OCI-LY3 (cell line): ENCODE results near the gene TNNI3K.

Experiments
- H2AFZ ChIP-seq: fragments of 200-600, 300-600 bp; shearing (Covaris generic); 2 replicates; pipeline ENCODE4 v1.6.0; 2014; ENCODE audit warnings: antibody characterized with exemption, low read depth, low read length
- H3K27ac ChIP-seq: fragments of 200-600, 300-600 bp; sonication (generic); 2 replicates; pipeline ENCODE4 v1.5.1; 2014; ENCODE audit warnings: mild to moderate bottlenecking, low read length, moderate library complexity, mixed read lengths
- H3K27me3 ChIP-seq: fragments of 200-600, 300-600 bp; sonication (generic); 2 replicates; pipeline ENCODE4 v1.6.1; 2014; ENCODE audit warnings: low read depth, low read length, mixed read lengths
- H3K36me3 ChIP-seq: fragments of 200-600, 300-600 bp; sonication (generic); replicated peaks from 2 replicates; pipeline ENCODE3; 2014; ENCODE audit warnings: low read depth, low read length, mixed read lengths
- H3K4me1 ChIP-seq: fragments of 300-600, 200-600 bp; sonication (generic); 2 replicates; pipeline ENCODE4 v1.6.1; 2014; ENCODE audit warnings: low read length, mixed read lengths
- H3K4me2 ChIP-seq: fragments of 200-600, 300-600 bp; sonication (generic); 2 replicates; pipeline ENCODE4 v1.6.1; 2014; ENCODE audit warnings: low read length, mixed read lengths
- H3K4me3 ChIP-seq: fragments of 300-600, 200-600 bp; sonication (generic); 2 replicates; pipeline ENCODE4 v1.5.1; 2014; ENCODE audit warnings: antibody characterized with exemption, mild to moderate bottlenecking, low read length, moderate library complexity
- H3K79me2 ChIP-seq: fragments of 300-600, 200-600 bp; shearing (Covaris generic); 2 replicates; pipeline ENCODE4 v1.6.1; 2014; ENCODE audit warnings: mild to moderate bottlenecking, low read length, mixed read lengths
- H3K9ac ChIP-seq: fragments of 300-600, 200-600 bp; shearing (Covaris generic); 2 replicates; pipeline ENCODE4 v1.6.0; 2014; ENCODE audit warnings: mild to moderate bottlenecking, low read length, moderate library complexity
- H3K9me3 ChIP-seq: fragments of 200-600, 300-600 bp; shearing (Covaris generic); 2 replicates; pipeline ENCODE4 v1.6.1; 2014; ENCODE audit warnings: low read length, mixed read lengths; ENCODE audit not compliant: insufficient read depth
- H4K20me1 ChIP-seq: fragments of 200-600, 300-600 bp; sonication (generic); 2 replicates; pipeline ENCODE4 v1.6.1; 2016; ENCODE audit warnings: low read length, mixed read lengths; ENCODE audit not compliant: insufficient read depth
- EZH2phosphoT487 ChIP-seq: fragments of 200-600 bp; shearing (Covaris generic); IDR thresholded peaks from 2 replicates; pipeline ENCODE4 v1.6.1; 2018; ENCODE audit warnings: antibody characterized with exemption, mixed run types, low read depth
- TF ChIP-seq, protein P1 (sequence below): fragments of 200-600, 300-600 bp; sonication (generic); IDR thresholded peaks from 2 replicates; pipeline ENCODE4 v1.5.1; 2014; ENCODE audit warnings: antibody characterized with exemption, low read length, low read depth

Gene TNNI3K

DNA sequence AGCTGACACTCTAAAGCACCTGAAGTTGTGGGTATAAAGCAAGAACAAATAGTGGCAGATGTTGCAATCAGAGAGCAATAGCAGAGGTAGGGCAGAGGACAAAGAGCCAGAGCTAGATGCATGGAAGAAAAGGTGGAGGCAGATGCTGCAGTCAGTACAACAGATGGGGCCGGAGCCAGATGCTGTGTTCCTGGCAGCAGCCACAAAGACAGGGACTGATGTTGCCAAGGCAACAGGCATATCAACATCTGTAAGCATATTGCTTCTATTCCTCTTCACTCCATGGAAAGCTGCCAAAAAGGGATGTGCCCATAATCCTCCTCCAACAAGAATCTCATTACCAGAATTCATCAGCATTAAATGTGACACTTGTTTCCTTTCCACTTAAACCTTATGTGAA lies 108.0 kb downstream of the TNNI3K start:
- TF ChIP-seq, protein P1, sequence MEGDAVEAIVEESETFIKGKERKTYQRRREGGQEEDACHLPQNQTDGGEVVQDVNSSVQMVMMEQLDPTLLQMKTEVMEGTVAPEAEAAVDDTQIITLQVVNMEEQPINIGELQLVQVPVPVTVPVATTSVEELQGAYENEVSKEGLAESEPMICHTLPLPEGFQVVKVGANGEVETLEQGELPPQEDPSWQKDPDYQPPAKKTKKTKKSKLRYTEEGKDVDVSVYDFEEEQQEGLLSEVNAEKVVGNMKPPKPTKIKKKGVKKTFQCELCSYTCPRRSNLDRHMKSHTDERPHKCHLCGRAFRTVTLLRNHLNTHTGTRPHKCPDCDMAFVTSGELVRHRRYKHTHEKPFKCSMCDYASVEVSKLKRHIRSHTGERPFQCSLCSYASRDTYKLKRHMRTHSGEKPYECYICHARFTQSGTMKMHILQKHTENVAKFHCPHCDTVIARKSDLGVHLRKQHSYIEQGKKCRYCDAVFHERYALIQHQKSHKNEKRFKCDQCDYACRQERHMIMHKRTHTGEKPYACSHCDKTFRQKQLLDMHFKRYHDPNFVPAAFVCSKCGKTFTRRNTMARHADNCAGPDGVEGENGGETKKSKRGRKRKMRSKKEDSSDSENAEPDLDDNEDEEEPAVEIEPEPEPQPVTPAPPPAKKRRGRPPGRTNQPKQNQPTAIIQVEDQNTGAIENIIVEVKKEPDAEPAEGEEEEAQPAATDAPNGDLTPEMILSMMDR, result no peak
- TF ChIP-seq EZH2phosphoT487, result no peak
- no peaks in the 10 kb centered on the region for H3K9me3 ChIP-seq
- no peak overlapping the region for H3K9ac ChIP-seq
- H2AFZ ChIP-seq, result no peak overlapping the region
- no peaks in the 10 kb centered on the region for H3K79me2 ChIP-seq
- H3K36me3 ChIP-seq, result no peaks in the 10 kb centered on the region
- H4K20me1 ChIP-seq, result no peaks in the 10 kb centered on the region
- H3K4me2 ChIP-seq, result no peak overlapping the region
- no peak overlapping the region for H3K27ac ChIP-seq
- no peaks in the 10 kb centered on the region for H3K4me1 ChIP-seq
- H3K4me3 ChIP-seq, result no peak overlapping the region
- no peaks in the 10 kb centered on the region for H3K27me3 ChIP-seq

DNA sequence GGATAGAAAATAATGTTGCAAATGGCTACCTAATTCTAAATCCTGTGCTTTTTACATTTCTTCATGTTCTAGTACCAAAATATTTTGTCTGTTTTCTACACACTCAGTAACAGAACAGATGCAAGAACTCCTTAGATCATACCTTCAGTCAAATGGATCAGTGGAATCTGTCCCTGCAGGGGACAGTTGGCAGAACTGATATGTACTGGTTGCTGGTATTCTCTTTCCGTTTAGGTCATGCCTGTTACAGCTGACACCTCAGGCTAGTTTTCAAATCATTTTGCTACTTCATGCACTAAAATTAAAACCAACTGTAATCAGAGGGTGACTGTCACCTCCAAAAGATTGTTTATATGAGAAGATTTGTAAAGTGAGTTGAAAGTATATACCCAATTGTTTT lies 109.2 kb downstream of the TNNI3K start:
- no peak for TF ChIP-seq EZH2phosphoT487
- TF ChIP-seq, protein P1, result no peak
- Histone ChIP-seq H3K9ac (no peak overlapping the region), H3K27me3 (no peaks in the 10 kb centered on the region), H3K9me3 (no peaks in the 10 kb centered on the region), H3K4me3 (no peak overlapping the region), H3K4me1 (no peaks in the 10 kb centered on the region), H2AFZ (no peak overlapping the region), H3K4me2 (no peak overlapping the region), H4K20me1 (no peaks in the 10 kb centered on the region), H3K79me2 (no peaks in the 10 kb centered on the region), H3K36me3 (no peaks in the 10 kb centered on the region), H3K27ac (no peak overlapping the region)

DNA sequence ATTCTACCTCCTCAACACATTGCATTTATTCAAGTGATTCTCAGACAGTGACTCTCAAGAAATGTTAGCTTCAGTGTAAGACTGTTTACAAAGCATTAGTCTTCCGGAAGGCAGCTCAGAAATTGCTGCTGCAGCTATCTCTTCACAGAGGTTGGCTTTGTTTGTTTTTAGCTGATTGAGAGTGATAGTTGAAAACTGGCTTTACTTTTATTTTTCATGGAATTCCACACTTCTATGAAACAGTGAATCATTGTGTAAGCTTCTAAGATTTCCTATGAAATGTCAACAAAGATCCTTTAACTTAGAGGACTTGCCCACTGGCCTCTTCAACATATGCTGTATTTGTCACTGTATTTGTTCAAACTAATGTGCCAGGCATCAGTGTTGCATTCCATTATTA lies 121.3 kb downstream of the TNNI3K start:
- Histone ChIP-seq H3K36me3 (no peaks in the 10 kb centered on the region), H3K4me3 (no peak overlapping the region), H2AFZ (no peak overlapping the region), H3K4me1 (no peaks in the 10 kb centered on the region), H3K27ac (no peak overlapping the region), H3K27me3 (no peaks in the 10 kb centered on the region), H3K4me2 (no peak overlapping the region), H3K79me2 (no peaks in the 10 kb centered on the region), H3K9ac (no peak overlapping the region), H3K9me3 (no peaks in the 10 kb centered on the region), H4K20me1 (no peaks in the 10 kb centered on the region)
- TF ChIP-seq, protein P1, result no peak
- no peak for TF ChIP-seq EZH2phosphoT487

DNA sequence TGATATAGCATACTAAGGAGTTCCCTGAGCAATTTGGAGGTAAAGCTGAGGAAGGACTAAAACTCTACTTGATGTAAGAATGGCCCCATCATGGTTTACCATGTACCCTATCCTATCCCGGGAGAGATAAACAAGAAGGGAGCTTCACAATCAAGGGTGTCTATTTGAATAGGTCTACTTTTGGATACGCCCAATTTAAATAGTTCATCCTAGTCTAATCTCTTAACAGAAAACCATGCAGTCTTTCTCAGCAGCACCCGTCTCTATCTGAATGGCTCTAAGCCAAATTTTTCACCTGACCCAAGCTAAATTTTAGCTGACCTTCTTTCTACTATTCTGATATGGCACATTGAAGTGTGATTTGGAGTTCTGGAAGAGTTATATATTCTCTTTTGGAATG lies 122.0 kb downstream of the TNNI3K start:
- Histone ChIP-seq H3K27me3 (no peaks in the 10 kb centered on the region), H2AFZ (no peak overlapping the region), H3K4me2 (no peak overlapping the region), H3K79me2 (no peaks in the 10 kb centered on the region), H3K4me1 (no peaks in the 10 kb centered on the region), H3K9me3 (no peaks in the 10 kb centered on the region), H4K20me1 (no peaks in the 10 kb centered on the region), H3K9ac (no peak overlapping the region), H3K36me3 (no peaks in the 10 kb centered on the region), H3K4me3 (no peak overlapping the region), H3K27ac (no peak overlapping the region)
- TF ChIP-seq, protein P1, result no peak
- no peak for TF ChIP-seq EZH2phosphoT487
